Measurements from ENCODE around the gene KBTBD13. TPM values are rescaled to one million over a fixed set of nuclear protein-coding genes. Genes with fewer than 3 reads are reported as not detected.
A peak's percentile ranks its signal among the peaks of the same experiment; 100 is the strongest.

Gene KBTBD13
- total and polyA plus RNA-seq, 7 donors = 0.12 to 5.7 (median 1.8) TPM

DNA sequence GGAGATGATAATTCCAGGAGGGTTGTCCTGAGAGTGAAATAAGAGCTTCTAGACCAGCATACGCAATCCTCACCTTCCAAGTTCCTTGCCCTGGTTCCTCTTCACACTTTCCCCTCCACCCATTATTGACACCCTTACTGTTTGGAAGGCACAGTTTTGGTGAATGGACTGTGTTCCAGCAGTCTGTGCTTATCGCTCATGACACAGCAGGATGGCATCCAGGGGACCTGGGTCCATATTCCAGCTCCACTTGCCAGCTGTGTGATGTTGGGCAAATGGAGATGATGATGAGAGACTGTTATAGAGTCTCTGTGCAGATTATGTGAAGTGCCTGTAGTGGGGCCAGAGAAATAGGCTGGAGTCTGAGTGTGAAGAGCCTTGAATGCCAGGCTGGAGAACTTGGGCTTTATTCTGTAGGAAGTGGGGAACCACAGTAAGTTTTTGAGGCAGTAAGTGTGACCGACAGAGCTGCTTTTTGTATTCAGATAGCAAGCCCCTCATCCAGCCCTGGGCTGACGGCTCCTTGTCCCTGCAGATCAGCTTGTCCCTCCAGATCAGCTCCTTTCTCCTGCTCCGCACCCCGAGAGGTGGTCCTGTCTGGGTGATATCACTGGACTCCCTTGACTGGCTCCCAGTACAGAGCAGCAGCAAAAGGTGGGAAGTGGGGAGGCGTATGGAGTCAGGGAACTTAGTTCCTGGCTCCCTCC is 8.1 kb downstream of the KBTBD13 start:
- H3K4me1 ChIP-seq = peaks cover 61% of the 10 kb centered on the region
- H3K27me3 ChIP-seq (ENCODE audit: insufficient read depth in 3 of 3, low read length in 2 of 3) = no peaks in the 10 kb centered on the region
- WGBS, 3 donors = 77 to 89% (median 79%) methylated on average over 7 of the region's 7 CpGs
- intact Hi-C loops (cut with DNase I) = loop anchor here in 1 of 2 donors (5.0 kb wide), 1 partner anchor 32 kb away; no protein-coding TSS in a partner anchor
- no peak overlapping the region for H3K4me3 ChIP-seq
- DNase-seq (no peak), ATAC-seq (no peak)
- TF ChIP-seq, protein P1, sequence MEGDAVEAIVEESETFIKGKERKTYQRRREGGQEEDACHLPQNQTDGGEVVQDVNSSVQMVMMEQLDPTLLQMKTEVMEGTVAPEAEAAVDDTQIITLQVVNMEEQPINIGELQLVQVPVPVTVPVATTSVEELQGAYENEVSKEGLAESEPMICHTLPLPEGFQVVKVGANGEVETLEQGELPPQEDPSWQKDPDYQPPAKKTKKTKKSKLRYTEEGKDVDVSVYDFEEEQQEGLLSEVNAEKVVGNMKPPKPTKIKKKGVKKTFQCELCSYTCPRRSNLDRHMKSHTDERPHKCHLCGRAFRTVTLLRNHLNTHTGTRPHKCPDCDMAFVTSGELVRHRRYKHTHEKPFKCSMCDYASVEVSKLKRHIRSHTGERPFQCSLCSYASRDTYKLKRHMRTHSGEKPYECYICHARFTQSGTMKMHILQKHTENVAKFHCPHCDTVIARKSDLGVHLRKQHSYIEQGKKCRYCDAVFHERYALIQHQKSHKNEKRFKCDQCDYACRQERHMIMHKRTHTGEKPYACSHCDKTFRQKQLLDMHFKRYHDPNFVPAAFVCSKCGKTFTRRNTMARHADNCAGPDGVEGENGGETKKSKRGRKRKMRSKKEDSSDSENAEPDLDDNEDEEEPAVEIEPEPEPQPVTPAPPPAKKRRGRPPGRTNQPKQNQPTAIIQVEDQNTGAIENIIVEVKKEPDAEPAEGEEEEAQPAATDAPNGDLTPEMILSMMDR (IDR thresholded peaks at IDR 0.05) = no peak
- H3K27ac ChIP-seq = peak overlapping the region; percentile 87
- no peaks in the 10 kb centered on the region for H3K36me3 ChIP-seq (ENCODE audit: insufficient read depth in 1 of 2, low read depth in 1 of 2)
- H3K9me3 ChIP-seq = no peaks in the 10 kb centered on the region

DNA sequence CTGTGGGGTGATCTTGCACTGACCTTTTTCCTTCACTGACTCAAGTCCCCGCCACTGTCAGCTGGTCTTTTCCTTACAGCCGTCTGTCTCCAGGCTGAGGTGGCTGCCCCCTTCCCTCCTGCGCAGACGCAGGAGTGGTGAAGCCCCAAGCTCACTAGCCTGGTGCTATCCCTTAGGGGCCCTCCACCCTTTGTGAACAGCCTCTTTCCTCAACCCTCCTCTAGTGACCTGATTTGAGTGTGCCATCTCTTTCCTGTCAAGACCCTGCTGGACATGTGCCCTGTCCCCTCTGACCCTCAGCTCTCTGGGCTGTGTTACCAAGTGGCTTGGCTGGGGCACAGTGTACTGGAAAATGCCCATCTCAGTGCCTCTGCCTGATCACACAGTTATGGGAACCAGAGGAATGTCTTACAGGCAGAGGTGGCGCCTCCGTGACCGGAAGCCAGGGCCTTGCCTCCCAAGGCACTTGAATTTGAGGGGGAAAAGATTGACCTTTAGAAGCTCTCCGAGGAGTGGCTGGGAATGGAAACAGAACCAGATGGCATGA is 8.7 kb downstream of the KBTBD13 start:
- DNase-seq = no peak
- H3K27me3 ChIP-seq (ENCODE audit: insufficient read depth in 3 of 3, low read length in 2 of 3) = no peaks in the 10 kb centered on the region
- H3K4me1 ChIP-seq = peaks cover 59% of the 10 kb centered on the region
- peak overlapping the region; percentile 87 for H3K27ac ChIP-seq
- no peak for ATAC-seq
- H3K9me3 ChIP-seq = no peaks in the 10 kb centered on the region
- TF ChIP-seq, protein P1 (IDR thresholded peaks at IDR 0.05) = no peak
- H3K4me3 ChIP-seq = no peak overlapping the region
- WGBS, 3 donors = 52 to 76% (median 68%) methylated on average over 8 of the region's 8 CpGs
- intact Hi-C loops (cut with DNase I) = loop anchor here in 1 of 2 donors (5.0 kb wide), 1 partner anchor 33 kb away; no protein-coding TSS in a partner anchor
- no peaks in the 10 kb centered on the region for H3K36me3 ChIP-seq (ENCODE audit: insufficient read depth in 1 of 2, low read depth in 1 of 2)

DNA sequence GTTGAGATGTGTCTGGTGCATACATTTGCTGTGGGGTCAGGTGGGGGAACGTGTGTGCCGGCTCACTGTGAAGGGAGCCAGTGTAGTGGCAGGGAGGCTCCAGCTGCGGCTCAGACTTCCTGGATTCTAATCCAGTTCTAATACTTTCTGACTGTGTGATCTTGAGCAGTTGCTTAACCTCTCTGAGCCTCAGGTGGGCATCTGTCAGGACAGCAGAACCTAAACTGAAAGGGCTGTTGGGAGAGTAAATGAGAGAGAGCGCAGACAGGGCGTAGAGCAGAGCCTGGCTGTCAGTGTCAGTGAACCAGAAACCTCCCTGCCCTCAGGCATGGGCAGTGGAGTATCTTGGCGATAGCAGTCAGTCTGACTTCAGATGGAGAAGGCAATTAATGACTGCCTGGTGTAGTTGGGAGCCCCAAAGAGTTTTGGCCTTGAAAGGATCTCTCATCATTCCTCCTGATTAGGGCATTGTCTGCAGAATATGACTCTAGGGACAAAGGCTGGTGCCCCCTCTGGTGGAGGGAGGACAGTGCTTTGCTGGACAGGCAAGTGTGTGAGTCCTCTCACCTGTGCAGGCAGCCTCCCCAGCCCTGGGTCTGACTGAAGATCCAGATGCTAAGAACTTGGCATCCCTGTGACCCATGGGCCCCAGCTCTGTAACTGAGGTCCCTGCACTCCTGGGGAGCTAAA is 9.6 kb downstream of the KBTBD13 start:
- TF ChIP-seq, protein P1 (IDR thresholded peaks at IDR 0.05) = peak; percentile 40
- no peaks in the 10 kb centered on the region for H3K27me3 ChIP-seq (ENCODE audit: insufficient read depth in 3 of 3, low read length in 2 of 3)
- intact Hi-C loops (cut with DNase I) = loop anchor here in 1 of 2 donors (5.0 kb wide), 1 partner anchor 34 kb away; no protein-coding TSS in a partner anchor
- DNase-seq (peak in 1 of 2 donors; percentile 55), ATAC-seq (peak; percentile 29 to 44 (median 37))
- H3K4me1 ChIP-seq = peaks cover 59% of the 10 kb centered on the region
- WGBS, 3 donors = 77 to 94% (median 83%) methylated on average over 6 of the region's 6 CpGs
- no peaks in the 10 kb centered on the region for H3K9me3 ChIP-seq
- H3K4me3 ChIP-seq = no peak overlapping the region
- H3K36me3 ChIP-seq (ENCODE audit: insufficient read depth in 1 of 2, low read depth in 1 of 2) = no peaks in the 10 kb centered on the region
- peak overlapping the region; percentile 87 for H3K27ac ChIP-seq

DNA sequence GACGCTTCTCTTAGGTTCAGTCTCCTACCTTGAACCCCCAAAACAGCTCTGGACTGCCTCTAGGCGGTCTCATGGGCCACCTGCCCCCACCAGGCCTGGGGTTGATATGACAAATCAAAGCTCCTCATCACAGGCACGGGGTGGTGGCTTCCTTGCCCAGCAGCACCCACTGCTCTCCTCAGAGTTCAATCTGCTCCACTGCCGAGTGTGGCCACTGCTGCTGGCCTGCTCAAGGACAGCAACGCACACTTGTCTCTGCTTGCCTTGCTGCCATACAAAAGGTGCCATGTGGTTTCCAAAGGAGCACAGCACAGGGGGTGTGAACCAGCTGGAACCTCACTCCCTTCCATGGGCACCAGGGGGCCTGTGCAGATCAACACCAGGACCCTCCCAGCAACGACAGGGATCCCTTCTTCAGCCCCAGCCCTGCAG is 10.2 kb downstream of the KBTBD13 start:
- TF ChIP-seq, protein P1 (IDR thresholded peaks at IDR 0.05) = no peak
- intact Hi-C loops (cut with DNase I) = loop anchor here in 1 of 2 donors (5.0 kb wide), 1 partner anchor 34 kb away; no protein-coding TSS in a partner anchor
- no peak for ATAC-seq
- Histone ChIP-seq H3K4me3 (no peak overlapping the region), H3K4me1 (peaks cover 59% of the 10 kb centered on the region), H3K36me3 (ENCODE audit: insufficient read depth in 1 of 2, low read depth in 1 of 2) (no peaks in the 10 kb centered on the region), H3K9me3 (no peaks in the 10 kb centered on the region), H3K27ac (peak overlapping the region; percentile 87), H3K27me3 (ENCODE audit: insufficient read depth in 3 of 3, low read length in 2 of 3) (no peaks in the 10 kb centered on the region)
- no peak for DNase-seq
- WGBS, 3 donors = 67 to 80% (median 69%) methylated on average over 6 of the region's 6 CpGs

Measured in psoas muscle (tissue), 8 donors.